Inflammatory macrophage treated with lipopolysaccharide for 4 hours (primary cell): Measurements from ENCODE around the gene C5orf63.
"Not testable (repeated sequence)": the region's sequence is repeated elsewhere in the genome, so short reads cannot be mapped to it uniquely, and the experiment has no call there.

ENCODE experiments used
- DNase-seq: peaks from one replicate; pipeline ENCODE4 v3.0.0-alpha.2; 2020

The C5orf63 gene

DNA sequence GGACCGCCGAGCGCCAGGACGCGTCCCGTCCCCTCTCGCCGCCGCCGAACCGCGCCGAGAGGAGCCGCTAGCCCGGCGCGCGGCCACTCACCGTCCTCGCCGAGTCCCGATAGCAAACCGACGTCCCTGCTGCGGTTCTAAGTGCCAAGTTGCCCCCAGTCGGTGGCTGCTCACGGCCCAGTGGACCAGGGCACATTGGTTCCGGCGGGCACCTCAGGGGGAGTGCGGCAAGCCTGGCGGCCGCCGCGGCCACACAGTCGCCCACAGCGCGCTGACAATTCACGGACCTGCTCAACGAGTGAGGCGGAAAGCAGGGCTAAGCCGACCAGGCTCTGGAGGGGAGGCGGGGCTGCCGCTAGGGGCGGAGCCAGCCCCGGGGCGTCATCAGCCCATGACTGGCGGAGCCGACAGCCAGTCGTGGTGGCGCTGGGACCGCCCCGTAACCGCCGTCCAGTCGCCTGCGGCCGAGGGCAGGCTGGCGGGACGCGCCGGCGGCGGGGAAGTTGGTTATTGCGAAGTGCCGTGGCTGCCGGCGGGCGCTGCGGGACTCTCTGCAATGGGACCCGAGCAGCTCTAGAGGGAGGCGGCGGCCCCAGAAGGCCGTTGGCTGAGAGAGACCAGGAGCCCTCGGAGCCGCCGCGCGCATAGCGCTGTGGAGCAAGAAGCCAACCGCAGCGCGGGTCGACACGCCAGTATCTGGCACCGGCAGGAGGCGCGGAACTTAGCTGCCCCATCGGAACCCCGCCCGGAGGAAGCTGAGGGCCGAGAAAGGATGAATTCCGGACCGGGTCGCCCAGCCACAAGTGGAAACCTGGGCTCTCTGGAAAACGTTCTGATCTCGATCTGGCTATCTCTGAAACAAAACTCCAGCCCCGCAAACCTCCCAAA lies 42.8 kb downstream of the C5orf63 start, which contains the start of gene MARCHF3:
Gene MARCHF3 (minus strand): TSS at position 300 of the 888 bp plus-strand sequence. CDS start 112,387 bp downstream, outside the sequence.
- peak; percentile 98 for DNase-seq

DNA sequence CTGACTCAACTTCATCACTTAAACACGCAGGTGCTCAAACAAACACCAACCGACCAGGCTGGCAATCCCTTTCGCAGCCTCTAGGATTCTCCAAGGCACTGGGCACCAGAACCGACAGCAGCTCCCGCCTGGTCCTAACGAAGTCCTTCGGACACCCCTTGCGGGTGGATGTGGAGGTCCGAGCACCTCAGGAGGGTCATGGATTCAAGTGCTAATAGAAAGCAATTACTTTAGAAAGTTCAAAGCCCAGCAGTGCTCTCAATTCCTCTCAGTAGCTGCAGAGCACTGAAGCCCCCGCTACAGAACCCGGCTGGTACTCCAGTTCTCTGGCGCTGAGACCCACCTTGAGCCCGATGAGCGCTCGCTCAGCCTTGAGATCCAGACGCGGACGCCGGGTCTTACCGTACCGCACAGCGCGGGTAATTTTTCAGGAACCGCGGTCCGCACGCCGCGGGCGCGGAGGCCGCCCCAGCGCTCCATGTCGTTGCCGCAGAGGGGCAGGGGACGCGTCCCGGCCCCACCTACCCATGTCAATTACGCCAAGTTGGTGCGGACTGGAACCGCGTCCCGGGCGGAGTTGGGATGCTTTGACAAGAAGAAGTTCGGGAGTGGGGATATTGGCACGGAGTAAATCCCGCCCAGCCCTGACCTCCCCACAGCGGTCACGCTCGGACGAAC lies 43.6 kb downstream of the C5orf63 start:
- peak; percentile 57 for DNase-seq

DNA sequence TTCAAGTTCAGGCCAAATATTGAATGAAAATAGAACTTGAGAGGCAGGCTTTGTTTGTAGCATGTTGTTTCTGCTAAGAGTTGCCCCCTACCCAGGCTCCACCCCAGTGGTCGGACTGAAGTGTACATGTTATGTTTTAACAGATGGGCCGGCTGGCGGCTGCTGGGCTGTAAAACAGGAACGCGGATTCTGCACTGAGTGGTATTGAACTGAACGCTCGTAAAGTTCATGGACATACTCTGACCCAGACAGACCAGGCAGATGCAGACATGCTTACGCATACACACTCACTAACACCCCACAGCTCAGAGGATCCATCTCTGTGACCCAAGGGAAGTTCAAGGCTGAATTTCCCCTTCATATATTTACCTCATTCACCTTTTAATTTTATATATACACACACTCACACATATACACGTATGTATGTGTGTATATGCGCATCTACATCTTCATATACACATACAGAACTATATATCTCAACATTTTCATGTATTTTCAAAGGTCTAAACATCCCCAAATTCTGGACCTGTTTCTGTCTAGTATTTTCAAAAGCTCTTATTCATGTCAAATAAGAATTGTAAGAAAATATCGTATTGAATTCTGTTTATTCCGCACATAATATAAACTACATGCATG lies 44.4 kb downstream of the C5orf63 start:
- DNase-seq: peak; percentile 43

DNA sequence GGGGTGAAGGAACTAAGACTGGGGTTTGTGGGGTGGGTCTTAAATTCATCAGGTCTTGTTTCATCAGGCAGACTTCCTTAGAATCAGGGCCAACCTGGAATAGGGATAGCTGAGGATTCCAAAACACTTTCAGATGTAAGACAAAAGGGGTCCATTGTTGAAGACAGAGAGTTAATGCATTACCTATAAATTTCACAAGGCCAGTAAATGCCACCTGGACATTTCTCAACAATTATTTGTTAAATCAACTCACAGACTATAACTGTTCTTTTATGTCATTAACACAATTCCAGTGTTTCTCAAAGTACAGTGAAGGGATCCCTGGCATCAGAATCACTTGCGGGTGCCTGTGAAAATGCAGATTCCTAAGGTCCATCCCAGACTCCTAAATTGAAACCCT lies 45.8 kb downstream of the C5orf63 start:
- no peak for DNase-seq

DNA sequence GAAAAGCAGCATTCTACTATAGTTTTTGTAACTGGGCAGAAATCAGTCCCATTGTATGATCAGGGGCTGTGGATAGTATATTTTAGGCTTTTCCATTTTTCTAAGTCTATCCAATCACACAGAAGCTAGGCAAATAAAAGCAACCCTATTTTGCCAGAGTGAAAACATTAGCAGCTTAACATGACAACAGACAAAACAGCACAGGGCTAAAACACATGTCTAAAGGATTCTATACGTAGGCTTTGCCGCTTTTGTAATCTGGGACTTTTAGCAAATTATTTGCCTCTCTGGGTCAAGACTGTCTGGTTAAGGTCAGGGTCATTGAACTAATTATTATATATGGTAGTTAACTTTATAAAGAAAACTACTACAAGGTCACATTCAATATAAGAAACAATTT lies 47.1 kb downstream of the C5orf63 start:
- DNase-seq: peak; percentile 11

DNA sequence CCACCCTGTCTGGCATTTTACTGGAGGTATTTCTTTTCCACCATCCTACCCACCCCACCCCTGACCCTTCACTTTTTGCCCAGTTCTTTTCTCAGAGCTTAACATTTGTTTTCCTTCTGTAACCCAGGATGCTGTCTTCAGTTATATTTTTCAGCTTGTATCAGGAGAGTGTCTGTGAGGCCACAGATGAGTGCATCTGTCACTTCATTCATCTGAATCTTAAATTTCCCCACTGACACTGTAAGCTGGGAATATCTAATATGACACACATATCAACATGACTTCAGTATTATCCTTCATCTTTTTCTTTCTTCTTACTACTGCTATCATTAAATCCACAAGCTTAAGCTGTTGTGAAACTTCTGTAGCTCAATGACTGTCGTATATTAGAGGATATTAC lies 47.8 kb downstream of the C5orf63 start:
- no peak for DNase-seq

DNA sequence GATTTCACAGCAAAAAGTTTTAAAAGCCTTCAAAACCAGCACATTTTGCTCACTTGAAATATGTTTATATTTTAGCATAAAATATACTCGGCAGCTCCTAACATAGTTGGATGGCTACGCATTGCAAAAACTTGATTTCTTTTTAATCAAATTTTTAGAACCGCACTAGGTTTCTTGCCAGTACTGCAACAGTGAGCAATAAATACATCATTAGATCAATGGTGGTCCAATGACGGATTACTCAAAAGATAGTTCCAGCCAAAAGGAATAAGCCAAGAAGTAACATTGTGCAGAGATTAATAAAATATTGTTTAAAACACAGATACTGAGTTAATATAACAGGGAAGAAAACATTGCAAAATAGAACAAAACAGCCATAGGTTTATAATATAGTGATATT lies 48.5 kb downstream of the C5orf63 start:
- no peak for DNase-seq

DNA sequence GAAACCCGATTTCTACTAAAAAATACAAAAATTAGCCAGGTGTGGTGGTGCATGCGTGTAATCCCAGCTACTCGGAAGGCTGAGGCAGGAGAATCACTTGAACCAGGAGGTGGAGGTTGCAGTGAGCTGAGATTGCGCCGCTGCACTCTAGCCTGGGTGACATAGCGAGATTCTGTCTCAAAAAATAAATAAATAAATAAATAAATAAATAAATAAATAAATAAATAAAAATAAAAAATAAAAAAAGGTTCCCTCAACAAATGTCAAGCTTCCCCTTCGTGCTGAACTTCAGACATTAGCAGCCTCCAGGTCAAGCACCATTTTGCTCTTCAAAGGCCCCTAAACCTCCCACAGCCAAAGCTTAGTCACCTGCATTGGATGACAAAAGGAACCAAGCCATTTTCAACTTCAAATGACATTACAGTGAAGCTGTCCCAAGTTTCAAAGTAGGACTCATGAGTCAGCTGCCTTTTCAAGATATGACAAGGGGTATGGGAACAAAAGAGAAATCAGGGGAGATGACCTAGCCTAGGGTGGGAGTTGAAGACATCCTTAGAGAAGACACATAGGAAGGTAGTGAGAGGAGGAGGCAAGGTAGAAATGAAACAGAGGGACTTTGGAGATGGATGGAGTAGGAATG lies 49.6 kb downstream of the C5orf63 start:
- DNase-seq: not testable (repeated sequence)

DNA sequence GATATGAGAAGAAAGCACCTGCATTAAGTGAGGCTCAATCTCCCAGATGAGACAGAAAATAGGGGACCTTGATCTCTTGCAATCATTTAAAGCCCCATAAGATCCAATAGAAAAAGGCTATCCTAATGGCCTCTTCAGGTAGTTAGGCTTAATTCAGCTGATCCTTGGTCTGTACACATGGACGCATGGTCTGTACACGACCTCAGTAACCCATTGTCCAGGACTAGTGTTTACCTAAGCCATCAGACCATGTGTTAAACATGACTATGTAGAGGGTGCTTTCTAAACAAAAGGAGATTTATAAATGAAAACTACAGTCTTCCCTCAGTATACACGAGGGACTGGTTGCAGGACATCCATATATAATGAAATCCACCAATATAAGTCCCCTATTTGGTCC lies 50.5 kb downstream of the C5orf63 start:
- no peak for DNase-seq

DNA sequence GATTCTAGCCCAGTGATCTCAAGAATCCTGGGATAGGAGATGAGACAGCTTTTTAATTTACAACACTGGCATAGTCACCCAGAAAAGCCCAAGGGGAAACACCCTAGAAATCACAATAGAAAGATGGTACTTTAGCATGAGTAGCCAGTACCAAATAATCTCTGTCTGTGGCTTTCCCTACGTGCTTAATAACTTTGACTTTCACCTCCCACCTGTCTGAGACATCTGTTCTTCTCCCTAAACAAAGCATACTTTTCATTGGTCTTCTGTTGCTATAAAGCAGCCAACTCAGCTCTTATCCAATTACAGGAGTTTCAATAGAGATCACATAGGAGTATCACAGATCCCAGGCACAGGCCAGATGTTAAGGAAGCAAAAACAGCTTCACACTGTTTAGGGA lies 53.4 kb downstream of the C5orf63 start:
- DNase-seq: no peak

DNA sequence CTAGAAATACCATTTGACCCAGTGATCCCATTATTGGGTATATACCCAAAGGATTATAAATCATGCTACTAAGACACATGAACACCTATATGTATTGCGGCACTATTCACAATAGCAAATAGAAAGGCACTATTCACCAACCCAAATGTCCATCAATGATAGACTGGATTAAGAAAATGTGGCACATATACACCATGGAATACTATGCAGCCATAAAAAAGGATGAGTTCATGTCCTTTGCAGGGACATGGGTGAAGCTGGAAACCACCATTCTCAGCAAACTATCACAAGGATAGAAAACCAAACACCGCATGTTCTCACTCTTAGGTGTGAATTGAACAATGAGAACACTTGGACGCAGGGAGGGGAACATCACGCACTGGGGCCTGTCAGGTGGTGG lies 56.6 kb downstream of the C5orf63 start:
- DNase-seq: not testable (repeated sequence)

DNA sequence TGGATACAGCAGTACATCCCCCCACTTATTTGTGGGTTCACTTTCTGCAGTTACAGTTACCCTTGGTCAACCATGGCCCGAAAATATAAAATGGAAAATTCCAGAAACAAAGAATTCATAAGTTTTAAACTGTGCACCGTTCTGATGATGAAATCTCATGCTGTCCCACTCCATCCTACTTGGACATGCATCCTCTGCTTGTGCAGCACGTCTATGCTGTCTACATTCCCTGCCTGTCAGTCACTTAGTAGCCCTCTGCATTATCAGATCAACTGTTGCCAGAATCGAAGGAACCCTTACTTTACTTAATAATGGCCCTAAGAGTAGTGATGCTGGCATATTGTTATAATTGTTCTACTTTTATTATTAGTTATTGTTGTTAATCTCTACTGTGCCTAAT lies 57.6 kb downstream of the C5orf63 start:
- DNase-seq: no peak

DNA sequence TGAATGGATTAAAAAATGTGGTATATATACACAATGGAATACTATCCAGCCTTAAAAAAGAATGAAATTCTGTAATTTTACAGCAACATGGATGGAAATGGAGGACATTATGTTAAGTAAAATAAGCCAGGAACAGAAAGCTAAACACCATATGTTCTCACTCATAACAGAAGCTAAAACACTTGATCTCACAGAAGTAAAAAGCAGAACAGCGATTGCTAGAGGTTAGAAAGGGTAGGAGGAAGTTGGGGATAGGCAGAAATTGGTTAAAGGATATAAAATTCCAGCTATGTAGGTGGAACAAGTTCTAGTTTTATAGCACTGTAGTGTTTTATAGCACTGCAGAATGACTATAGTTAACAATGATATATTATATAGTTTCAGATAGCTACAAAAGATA lies 58.7 kb downstream of the C5orf63 start:
- DNase-seq: peak; percentile 77

DNA sequence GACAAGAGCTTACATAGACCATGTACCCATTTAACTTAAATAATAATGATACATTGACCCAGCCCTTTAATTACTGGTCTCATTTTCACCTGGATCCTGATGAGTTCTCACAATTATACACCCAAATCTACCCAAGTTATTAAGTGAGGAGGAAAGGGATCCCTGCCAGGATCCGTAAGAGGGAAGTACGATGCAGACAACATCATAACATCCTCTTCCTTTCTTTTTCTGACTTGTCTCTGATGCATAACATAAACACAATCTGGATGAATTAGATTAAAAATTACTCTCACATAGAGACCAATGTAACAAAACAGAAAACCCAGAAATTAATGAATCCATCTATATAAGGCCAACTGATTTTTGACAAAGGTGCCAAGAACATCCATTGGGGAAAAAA lies 59.9 kb downstream of the C5orf63 start:
- peak; percentile 8 for DNase-seq

DNA sequence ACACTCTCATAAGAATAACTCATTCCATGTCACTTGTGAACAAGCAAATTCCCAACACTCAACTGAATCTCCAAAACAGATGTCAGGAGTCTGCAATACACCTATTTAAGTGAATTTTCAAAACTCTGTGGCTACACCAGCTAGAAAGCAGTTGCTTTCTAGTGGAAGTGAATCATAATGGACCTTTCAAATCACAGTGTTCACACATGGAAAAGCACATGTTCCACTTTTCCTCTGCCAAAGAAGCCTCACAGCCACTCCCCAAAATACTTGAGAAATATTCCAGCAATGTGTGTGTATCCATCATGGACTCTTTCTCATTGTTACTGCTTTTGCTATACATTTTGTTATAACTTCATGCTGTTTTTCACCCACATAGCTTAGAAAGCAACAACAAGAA lies 60.4 kb downstream of the C5orf63 start:
- no peak for DNase-seq

DNA sequence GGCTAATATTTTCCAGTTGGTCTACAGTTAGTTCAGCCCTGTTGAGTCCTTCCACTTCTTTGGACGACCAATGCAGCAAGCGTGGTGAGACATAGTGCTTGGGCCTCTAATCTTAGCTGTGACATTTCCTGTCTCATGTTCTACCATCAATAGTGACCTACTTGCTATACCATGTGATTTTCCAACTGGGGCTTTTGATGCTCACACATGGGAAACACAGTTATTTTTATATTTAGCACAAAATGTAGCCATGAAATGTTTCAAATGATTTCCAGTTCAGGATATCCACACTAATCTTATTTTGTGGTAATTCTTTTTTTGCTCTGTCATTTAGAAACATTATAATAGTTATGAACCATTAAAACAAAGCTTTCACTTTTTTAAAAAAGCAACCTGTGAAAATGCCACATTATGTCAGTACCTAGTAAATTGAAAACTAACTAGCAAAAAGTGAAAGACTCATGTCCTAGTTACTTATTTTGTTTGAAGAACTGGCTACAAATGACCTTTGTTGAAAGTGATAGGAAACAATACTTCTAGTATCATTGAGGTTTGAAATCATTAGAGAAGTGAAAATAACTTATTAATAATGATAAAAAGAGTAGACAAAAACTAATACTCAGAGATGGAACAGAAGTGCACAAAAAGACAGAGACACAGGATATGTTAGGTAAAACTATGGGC lies 61.2 kb downstream of the C5orf63 start:
- peak; percentile 9 for DNase-seq

DNA sequence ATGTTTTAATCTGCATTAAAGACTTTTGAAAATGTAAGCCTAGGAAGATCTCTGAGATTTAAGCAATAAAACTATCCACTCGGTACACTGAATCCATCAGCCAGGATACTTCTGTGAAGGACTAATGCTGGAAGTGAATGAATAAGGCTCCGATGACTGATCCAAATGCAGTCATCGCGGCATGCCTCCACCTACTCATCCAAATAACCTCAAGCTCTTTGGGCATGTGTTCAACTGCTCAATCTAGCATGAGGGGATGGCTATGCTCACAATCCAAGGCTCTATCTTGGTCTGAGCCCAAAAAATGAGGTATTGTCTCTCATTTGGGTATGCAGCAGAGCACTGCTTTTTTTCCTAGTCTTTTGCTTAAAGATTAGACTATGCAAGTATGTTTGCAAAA lies 62.1 kb downstream of the C5orf63 start:
- peak; percentile 31 for DNase-seq

DNA sequence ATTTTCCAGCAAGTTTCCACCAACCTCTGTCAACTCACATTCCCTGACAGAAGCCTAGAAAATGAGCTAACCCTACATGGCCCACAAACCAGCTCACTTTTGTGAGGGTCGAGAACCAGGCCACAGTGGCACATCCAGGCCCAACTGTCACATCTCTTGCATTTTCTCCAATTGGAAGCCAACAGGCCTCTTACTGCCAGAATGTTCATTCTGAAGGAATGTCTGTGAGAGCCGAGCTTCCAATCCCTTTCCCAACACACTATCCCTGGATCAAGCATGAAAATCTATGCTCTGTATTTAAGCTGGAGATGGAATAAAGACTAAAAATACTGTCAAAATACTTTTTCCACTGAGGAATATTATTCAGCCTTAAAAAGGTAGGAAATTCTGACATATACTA lies 62.9 kb downstream of the C5orf63 start:
- DNase-seq: no peak

DNA sequence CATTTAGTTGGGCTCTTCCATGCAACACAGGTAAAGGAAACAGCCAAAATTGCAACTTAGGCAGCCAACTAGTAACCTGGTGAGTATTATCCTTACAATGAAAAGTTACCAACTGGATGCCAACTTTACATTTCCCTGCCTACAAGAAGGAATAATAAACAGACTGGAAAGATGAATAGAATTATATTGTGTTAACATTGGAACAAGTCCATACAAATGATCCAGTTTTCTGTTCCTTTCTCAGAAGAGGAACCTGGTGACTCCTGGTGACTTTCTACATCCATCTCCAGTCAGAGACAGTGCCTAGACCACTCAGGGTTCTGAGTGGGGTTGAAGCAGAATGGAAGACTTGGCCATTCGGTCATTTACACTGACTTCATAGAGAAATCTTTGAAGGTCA lies 63.5 kb downstream of the C5orf63 start:
- DNase-seq: no peak

DNA sequence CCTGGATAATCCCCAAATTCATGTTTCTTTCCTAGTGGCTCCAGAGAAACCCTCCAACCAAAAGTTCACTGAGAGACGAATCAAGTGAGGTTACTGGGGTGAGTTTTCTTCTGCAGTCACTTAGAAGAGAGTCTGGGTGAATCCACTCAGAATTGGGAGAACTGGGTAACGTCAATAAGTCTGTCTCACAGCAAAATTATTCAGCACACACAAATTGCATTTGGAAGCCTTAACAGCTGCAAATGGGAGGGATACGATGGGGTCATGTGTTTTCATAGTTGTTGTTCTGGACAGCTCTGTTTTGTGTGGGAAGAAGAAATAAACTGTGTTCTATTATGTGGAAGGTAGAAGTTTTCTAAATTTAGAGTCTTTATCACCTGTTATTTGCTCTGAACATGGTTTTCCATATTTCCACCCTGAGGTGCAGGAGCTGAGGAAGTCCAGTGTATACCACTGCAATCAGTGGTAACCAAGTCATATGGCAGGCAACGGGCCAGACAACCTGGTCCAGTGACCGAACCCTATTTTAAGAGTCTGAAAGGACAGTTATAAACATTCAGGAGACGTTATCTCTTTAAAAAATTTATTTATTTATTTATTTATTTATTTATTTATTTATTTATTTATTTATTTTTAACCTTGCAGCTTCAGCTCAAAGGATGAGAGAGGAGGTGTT lies 64.9 kb downstream of the C5orf63 start:
- DNase-seq: no peak

DNA sequence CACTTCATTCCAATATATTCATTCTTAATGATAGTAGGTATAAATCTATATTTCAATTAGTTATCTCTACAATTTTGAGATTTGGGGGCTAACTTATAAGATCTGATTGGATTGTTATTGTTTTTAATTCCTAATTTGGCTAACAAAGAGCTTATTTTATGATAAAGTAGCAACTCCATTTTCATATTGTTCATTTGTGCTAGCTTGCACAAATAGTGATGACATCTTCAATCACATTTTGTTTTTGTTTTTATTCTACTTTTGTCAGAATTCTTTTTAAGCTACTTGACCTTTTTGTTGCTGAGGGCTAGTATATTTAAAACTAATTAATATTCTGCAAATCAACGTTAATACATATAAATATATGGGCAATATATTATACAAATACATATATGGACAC lies 65.8 kb downstream of the C5orf63 start:
- no peak for DNase-seq

DNA sequence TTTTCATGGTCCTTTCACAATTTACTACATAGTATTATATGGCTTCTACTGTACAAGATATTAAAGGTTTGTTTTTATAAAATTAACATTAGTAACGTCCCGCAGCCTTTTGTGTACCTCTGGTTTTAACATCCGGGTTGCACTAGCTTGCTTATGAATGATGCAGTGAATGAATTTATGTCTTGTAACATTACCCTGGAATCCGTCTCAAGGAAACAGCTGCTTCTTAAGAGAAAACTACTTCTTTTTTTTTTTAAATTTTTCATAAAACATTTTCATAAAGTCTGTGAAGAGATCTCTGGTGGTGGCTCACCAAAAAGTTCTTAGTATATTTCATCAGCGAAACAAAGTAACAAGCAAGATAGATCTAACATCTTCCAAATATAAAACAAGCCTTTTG lies 66.6 kb downstream of the C5orf63 start:
- no peak for DNase-seq
